GM19372 (cell line): Measurements from ENCODE around the gene MDN1.
"Not testable (repeated sequence)": the region's sequence is repeated elsewhere in the genome, so short reads cannot be mapped to it uniquely, and the experiment has no call there.

ENCODE experiments used
- ATAC-seq: cut with Tn5 transposase; IDR thresholded peaks from one replicate; pipeline ENCODE4 v1.9.1; 2021; ENCODE audit warnings: mild to moderate bottlenecking, low read depth, moderate library complexity; ENCODE audit not compliant: unreplicated experiment

Gene MDN1

GRCh38 chr6:89781070-89782034 lies 38.2 kb downstream of the MDN1 start:
- no peak for ATAC-seq

DNA sequence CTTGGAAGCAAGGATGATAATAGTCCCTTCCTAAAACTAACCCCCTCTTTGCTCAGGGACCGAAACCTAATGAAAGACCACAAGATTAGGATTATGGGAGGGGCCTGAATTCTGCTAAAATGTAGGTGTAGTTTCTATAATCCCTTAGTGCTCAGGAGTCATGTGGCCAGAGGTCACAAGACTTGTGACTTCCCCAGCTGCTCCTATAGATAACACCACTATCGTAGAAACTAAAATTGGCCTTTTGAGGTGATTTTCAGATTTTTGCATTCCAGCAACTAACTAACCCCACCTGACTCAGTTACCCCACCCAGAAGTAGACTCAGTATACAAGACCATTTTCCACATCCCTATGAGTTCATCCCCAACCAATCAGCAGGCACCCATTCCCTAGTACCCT lies 42.1 kb downstream of the MDN1 start:
- no peak for ATAC-seq

- no peak for ATAC-seq
Measured at GRCh38 chr6:89776583-89777233, 42.9 kb downstream of the MDN1 start.

DNA sequence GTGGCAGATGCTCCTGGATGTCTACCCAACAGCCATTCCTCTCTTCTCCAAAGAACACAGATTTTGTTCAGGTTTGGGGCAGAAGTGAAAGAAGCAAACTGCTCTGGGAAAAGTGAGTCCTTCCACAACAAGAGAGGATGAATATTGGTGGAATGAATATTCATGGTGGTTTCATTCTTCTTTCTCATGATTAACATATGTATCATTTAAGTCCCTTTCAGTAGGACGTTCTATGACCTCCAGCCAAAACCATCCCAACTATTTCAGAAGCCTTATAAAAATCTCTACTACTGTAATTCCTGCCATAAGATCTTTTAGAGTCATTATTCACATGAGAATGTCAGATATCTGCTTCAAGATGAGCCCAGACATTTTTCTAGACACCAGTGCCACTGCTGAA lies 44.4 kb downstream of the MDN1 start:
- ATAC-seq, result no peak

- ATAC-seq, result no peak
Measured at GRCh38 chr6:89769572-89769971, 50.0 kb downstream of the MDN1 start.

DNA sequence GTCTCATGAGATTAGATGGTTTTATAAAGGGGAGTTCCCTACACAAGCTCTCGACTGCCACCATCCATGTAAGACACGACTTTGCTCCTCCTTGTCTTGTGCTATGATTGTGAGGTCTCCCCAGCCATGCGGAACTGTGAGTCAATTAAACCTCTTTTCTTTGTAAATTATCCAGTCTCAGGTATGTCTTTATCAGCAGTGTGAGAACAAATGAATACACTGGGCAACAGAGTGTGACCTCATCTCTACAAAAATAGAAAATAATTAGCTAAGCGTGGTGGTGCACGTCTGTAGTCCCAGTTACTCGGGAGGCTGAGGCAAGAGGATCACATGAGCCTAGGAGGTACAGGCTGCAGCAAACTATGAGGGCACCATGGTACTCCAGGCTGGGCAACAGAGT lies 51.3 kb downstream of the MDN1 start:
- no peak for ATAC-seq

GRCh38 chr6:89763550-89763949 lies 56.0 kb downstream of the MDN1 start:
- ATAC-seq, result no peak

- no peak for ATAC-seq
Measured at GRCh38 chr6:89758830-89759229, 60.8 kb downstream of the MDN1 start.

- no peak for ATAC-seq
Measured at GRCh38 chr6:89750338-89750737, 69.3 kb downstream of the MDN1 start.

DNA sequence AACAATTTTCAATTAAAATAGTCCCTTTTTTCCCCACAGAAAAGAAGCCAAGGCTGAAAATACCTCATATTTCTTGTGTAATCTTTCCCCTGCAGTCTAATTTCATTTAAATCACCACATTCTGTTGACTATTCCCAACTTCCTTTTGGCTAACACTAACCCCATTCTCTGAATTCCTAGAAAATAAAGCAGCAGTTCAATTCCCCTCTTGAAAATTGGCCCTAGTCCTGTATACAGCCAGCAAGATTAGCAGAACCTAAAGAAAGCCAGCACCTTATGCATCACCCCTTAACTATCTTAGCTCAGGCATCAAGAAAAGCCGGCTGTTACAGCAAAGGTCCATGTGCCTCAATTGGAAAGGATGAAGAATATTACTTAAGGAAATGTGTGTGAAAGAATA lies 69.7 kb downstream of the MDN1 start:
- no peak for ATAC-seq

DNA sequence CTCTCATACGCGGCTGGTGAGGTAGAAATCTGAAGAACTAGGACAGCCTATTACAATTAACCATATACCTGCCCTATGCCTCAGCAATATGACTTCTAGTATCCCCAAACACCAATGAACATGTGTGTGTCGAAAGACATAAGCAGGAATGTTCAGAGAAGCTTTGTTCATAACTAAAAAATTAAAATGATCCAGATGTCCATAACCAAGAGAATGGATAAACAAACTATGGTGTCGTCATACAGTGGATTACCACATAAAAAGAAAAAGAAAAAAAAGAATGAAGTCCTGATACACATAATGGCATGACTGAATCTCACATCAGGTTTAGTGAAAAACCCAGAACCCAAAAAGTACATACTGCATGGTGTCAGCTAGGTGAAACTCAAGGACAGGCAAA lies 73.9 kb downstream of the MDN1 start:
- ATAC-seq, result no peak

DNA sequence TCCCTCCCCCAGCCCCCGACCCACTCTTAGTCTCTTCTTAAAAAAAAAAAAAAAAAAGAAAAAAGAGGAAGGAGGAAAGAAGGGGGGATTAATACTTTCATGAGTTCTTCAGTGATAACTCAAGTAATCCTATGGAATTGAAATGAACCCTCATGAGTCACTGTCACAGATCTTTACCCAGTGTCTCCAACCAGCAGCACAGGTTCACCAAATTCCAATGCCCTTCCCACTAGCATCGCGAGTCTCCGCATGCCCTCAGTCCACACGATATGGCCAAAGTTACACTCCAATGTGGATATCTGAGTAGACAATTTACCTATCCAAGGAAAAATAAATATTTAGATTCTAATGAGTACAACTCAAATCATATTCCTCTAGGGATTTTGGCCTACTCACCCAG lies 74.5 kb downstream of the MDN1 start:
- ATAC-seq, result no peak

GRCh38 chr6:89736893-89737292 lies 82.7 kb downstream of the MDN1 start:
- ATAC-seq, result no peak

GRCh38 chr6:89734526-89734925 lies 85.1 kb downstream of the MDN1 start:
- ATAC-seq, result no peak

DNA sequence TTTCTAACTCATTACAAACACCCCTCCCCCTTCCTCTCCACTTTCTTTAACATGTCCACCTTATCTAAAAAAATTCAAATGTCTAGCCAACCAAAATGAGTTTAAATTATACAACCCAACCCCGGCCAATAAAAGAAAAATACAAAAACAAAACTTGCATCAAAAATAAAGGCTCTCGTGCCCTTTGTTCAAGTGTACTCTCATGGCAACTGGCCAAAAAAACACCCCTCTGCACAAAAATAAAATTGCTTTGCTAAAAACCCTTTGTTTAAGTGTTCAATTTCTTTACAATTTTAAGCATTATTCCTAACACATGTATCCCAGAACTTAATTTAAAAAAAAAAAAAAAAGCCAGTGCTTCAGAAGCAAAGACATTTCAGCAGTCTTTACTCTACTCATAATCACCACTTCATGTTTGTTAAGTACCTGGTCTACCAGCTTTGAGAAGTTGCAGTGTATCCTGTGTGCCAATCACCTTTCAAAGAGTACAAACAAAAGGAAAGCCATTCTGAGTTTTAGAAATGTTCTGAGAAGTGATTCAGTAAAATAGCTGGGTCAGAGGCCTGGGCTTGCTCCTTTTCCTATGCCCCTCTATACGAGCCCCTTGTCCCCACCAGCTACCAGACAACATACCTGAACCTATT lies 87.5 kb downstream of the MDN1 start:
- ATAC-seq, result no peak

DNA sequence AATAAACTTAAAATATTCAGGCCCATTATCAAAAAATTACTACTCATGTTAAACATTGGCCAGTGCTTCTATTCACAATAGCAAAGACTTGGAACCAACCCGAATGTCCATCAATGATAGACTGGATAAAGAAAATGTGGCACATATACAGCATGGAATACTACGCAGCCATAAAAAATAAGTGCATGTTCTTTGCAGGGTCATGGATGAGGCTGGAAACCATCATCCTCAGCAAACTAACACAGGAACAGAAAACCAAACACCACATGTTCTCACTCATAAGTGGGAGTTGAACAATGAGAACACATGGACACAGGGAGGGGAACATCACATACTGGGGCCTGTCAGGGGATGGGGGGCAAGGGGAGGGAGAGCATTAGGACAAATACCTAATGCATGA lies 88.3 kb downstream of the MDN1 start:
- not testable (repeated sequence) for ATAC-seq

DNA sequence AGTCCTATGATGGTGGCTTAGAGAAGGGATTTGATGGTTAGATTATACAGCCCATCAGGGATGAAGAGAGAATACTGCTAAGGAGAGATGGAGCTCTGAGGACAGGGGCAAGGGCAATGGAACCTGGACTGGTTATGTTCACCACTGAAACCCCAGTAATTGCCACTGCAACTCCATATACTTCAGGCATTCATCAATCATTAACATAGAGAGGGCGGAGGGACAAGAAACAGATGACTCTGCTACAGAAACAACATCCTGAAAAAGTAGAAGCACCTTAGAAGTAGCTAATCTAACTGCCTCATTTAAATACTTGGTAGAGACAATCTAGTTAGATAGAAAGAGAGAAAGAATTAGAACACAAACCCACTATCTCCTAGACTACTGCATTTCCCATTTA lies 89.8 kb downstream of the MDN1 start:
- no peak for ATAC-seq

DNA sequence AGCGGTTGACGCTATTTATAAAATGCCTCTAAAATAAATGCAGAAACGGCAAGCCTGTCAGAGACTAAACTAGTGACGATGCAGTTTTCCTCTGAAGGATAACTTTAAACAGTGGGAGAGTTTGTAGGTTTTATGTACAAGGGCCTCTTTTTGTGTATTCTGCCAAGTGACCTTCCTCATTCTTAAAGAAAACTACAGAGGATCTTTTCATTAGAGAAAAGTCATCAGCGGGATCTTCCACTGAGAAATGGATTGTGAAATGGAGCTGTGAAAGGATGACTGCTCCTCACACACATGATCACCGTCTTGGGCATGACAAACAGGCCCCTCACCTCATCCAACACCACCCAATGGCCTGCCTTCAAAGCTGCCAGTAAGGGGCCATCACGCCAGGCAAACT lies 92.1 kb downstream of the MDN1 start:
- no peak for ATAC-seq

DNA sequence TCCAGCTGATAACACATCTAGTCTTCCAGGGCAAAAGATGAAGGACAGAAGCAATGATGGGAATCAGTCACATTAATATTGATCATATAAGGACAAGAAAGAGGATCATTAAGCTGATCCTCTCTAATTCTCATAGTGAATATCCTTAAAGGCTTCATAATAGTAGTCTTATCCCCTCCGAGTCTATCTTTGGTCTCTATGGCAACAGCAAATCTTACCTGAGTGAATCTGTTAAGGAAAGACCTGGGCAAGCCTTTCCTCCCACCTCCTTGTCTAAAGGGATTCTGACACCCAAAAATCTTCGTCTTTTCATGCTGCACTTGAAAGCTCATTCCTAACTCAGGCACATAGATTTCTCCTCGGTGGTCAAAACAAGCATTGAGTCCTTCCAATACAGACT lies 94.6 kb downstream of the MDN1 start:
- no peak for ATAC-seq

DNA sequence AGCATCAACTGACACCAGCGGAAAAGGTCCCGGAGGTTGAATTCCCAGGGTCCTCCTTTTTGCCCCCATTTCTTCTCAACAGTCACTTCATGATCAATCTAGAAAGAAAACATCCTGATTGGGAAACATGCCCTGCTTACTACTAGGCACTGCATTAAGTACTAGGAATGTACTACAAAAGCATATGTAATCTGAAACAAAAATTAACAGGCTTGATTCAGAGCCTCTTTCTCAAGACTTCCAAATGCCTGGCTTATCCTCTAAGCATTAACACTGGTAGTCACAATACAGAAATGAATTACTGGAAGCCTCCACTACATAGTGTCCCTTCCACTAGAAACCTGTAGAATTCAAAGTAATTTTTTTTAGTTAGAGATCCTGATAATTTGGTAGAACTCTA lies 96.5 kb downstream of the MDN1 start:
- no peak for ATAC-seq

DNA sequence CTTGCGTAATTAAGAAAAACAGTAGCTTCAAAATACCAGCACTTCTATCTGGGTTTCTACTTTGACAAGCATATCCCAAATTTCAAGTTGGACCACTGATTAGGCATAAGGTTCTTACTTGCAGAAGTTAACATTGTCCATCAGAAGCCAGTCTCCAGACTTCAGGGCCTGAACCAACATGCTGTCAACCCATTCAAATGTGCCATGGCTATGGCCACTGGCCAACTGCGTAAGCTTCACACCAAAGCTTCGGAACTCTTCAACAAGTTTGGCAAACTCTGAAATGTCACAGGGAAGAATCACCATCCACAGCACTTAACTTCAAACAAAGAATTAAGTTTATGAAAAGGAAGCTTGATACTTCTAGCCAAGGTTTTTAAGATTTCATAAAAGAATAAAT lies 103.1 kb downstream of the MDN1 start:
- ATAC-seq, result no peak
